ENCODE measurements around the gene DNAH7. TPM values are rescaled to one million over a fixed set of nuclear protein-coding genes. Genes with fewer than 3 reads are reported as not detected.

The DNAH7 gene
- total and polyA plus RNA-seq, 4 experiments from 2014 or later, result not detected

- Histone ChIP-seq H3K27ac (ENCODE audit: low read depth, low read length) (no peak overlapping the region), H3K36me3 (ENCODE audit: insufficient read depth, low read length) (no peaks in the 10 kb centered on the region), H3K4me3 (ENCODE audit: low read length in 2 of 2) (no peak overlapping the region), H3K4me1 (ENCODE audit: insufficient read depth, low read length) (no peaks in the 10 kb centered on the region), H3K27me3 (ENCODE audit: insufficient read depth, low read length) (no peaks in the 10 kb centered on the region), H3K9me3 (ENCODE audit: control insufficient read depth in 1 of 2, low read length in 2 of 2) (no peaks in the 10 kb centered on the region)
- intact Hi-C loops (cut with micrococcal nuclease), result no loop called here
- H3K9me3 Mint-ChIP-seq, result peaks cover 0 to 3% (median 0%) of the 10 kb centered on the region in 8 donors
- no peak for DNase-seq
- H3K4me3 Mint-ChIP-seq, result no peak overlapping the region
- ChIA-PET CTCF (ENCODE audit: partially characterized antibody) (no interaction called here), POLR2A (ENCODE audit: partially characterized antibody) (no interaction called here)
- peaks cover 5 to 16% of the 10 kb centered on the region in 2 donors for H3K27me3 Mint-ChIP-seq
- H3K4me1 Mint-ChIP-seq, result no peaks in the 10 kb centered on the region
- no peak overlapping the region for H3K27ac Mint-ChIP-seq
- no peaks in the 10 kb centered on the region for H3K36me3 Mint-ChIP-seq
Observed at GRCh38 chr2:195907474-195907873, 161.2 kb downstream of the DNAH7 start.

GRCh38 chr2:195903956-195904355 lies 164.7 kb downstream of the DNAH7 start:
- H3K9me3 ChIP-seq (ENCODE audit: control insufficient read depth in 1 of 2, low read length in 2 of 2), result no peaks in the 10 kb centered on the region
- POLR2A ChIA-PET (ENCODE audit: partially characterized antibody), result no interaction called here
- no peaks in the 10 kb centered on the region for H3K27me3 ChIP-seq (ENCODE audit: insufficient read depth, low read length)
- peaks cover 6 to 17% of the 10 kb centered on the region in 2 donors for H3K27me3 Mint-ChIP-seq
- no peaks in the 10 kb centered on the region for H3K4me1 ChIP-seq (ENCODE audit: insufficient read depth, low read length)
- H3K4me1 Mint-ChIP-seq, result no peaks in the 10 kb centered on the region
- DNase-seq, result no peak
- peaks cover 0 to 3% (median 0%) of the 10 kb centered on the region in 8 donors for H3K9me3 Mint-ChIP-seq
- no peak overlapping the region for H3K4me3 ChIP-seq (ENCODE audit: low read length in 2 of 2)
- intact Hi-C loops (cut with micrococcal nuclease), result no loop called here
- no peak overlapping the region for H3K4me3 Mint-ChIP-seq
- H3K36me3 Mint-ChIP-seq, result no peaks in the 10 kb centered on the region
- H3K27ac Mint-ChIP-seq, result no peak overlapping the region
- no peak overlapping the region for H3K27ac ChIP-seq (ENCODE audit: low read depth, low read length)
- CTCF ChIA-PET (ENCODE audit: partially characterized antibody), result interaction anchor here (0.7 kb wide), 1 partner anchor 10 kb away, joined by 3 read pairs; no protein-coding TSS in a partner anchor
- no peaks in the 10 kb centered on the region for H3K36me3 ChIP-seq (ENCODE audit: insufficient read depth, low read length)

- DNase-seq, result no peak
- no peak overlapping the region for H3K27ac Mint-ChIP-seq
- Histone ChIP-seq H3K4me1 (ENCODE audit: insufficient read depth, low read length) (no peaks in the 10 kb centered on the region), H3K9me3 (ENCODE audit: control insufficient read depth in 1 of 2, low read length in 2 of 2) (no peaks in the 10 kb centered on the region), H3K27me3 (ENCODE audit: insufficient read depth, low read length) (no peaks in the 10 kb centered on the region), H3K4me3 (ENCODE audit: low read length in 2 of 2) (no peak overlapping the region), H3K27ac (ENCODE audit: low read depth, low read length) (no peak overlapping the region), H3K36me3 (ENCODE audit: insufficient read depth, low read length) (no peaks in the 10 kb centered on the region)
- no peaks in the 10 kb centered on the region for H3K9me3 Mint-ChIP-seq
- POLR2A ChIA-PET (ENCODE audit: partially characterized antibody), result no interaction called here
- intact Hi-C loops (cut with micrococcal nuclease), result no loop called here
- no peaks in the 10 kb centered on the region for H3K36me3 Mint-ChIP-seq
- no peak overlapping the region for H3K4me3 Mint-ChIP-seq
- no peaks in the 10 kb centered on the region for H3K4me1 Mint-ChIP-seq
- CTCF ChIA-PET (ENCODE audit: partially characterized antibody), result no interaction called here
- peaks cover 4 to 14% of the 10 kb centered on the region in 2 donors for H3K27me3 Mint-ChIP-seq
Observed at GRCh38 chr2:195902857-195903256, 165.8 kb downstream of the DNAH7 start.

GRCh38 chr2:195899226-195899625 lies 169.4 kb downstream of the DNAH7 start:
- H3K4me3 ChIP-seq (ENCODE audit: low read length in 2 of 2), result no peak overlapping the region
- ChIA-PET POLR2A (ENCODE audit: partially characterized antibody) (no interaction called here), CTCF (ENCODE audit: partially characterized antibody) (no interaction called here)
- no peaks in the 10 kb centered on the region for H3K4me1 Mint-ChIP-seq
- no peaks in the 10 kb centered on the region for H3K4me1 ChIP-seq (ENCODE audit: insufficient read depth, low read length)
- H3K4me3 Mint-ChIP-seq, result no peak overlapping the region
- H3K27me3 ChIP-seq (ENCODE audit: insufficient read depth, low read length), result no peaks in the 10 kb centered on the region
- no peak overlapping the region for H3K27ac Mint-ChIP-seq
- peaks cover 0 to 5% (median 0%) of the 10 kb centered on the region in 8 donors for H3K9me3 Mint-ChIP-seq
- H3K36me3 ChIP-seq (ENCODE audit: insufficient read depth, low read length), result no peaks in the 10 kb centered on the region
- H3K27me3 Mint-ChIP-seq, result peaks cover 5 to 11% of the 10 kb centered on the region in 2 donors
- intact Hi-C loops (cut with micrococcal nuclease), result no loop called here
- H3K36me3 Mint-ChIP-seq, result no peaks in the 10 kb centered on the region
- no peak for DNase-seq
- H3K27ac ChIP-seq (ENCODE audit: low read depth, low read length), result no peak overlapping the region
- no peaks in the 10 kb centered on the region for H3K9me3 ChIP-seq (ENCODE audit: control insufficient read depth in 1 of 2, low read length in 2 of 2)

- H3K4me3 Mint-ChIP-seq, result no peak overlapping the region
- no peaks in the 10 kb centered on the region for H3K4me1 Mint-ChIP-seq
- H3K36me3 ChIP-seq (ENCODE audit: insufficient read depth, low read length), result no peaks in the 10 kb centered on the region
- no peak overlapping the region for H3K27ac Mint-ChIP-seq
- H3K27ac ChIP-seq (ENCODE audit: low read depth, low read length), result no peak overlapping the region
- no peaks in the 10 kb centered on the region for H3K9me3 ChIP-seq (ENCODE audit: control insufficient read depth in 1 of 2, low read length in 2 of 2)
- ChIA-PET POLR2A (ENCODE audit: partially characterized antibody) (no interaction called here), CTCF (ENCODE audit: partially characterized antibody) (no interaction called here)
- intact Hi-C loops (cut with micrococcal nuclease), result no loop called here
- H3K4me3 ChIP-seq (ENCODE audit: low read length in 2 of 2), result no peak overlapping the region
- H3K4me1 ChIP-seq (ENCODE audit: insufficient read depth, low read length), result no peaks in the 10 kb centered on the region
- H3K27me3 ChIP-seq (ENCODE audit: insufficient read depth, low read length), result no peaks in the 10 kb centered on the region
- peaks cover 6 to 8% of the 10 kb centered on the region in 2 donors for H3K27me3 Mint-ChIP-seq
- no peak for DNase-seq
- no peaks in the 10 kb centered on the region for H3K36me3 Mint-ChIP-seq
- peaks cover 0 to 5% (median 0%) of the 10 kb centered on the region in 8 donors for H3K9me3 Mint-ChIP-seq
Observed at GRCh38 chr2:195898505-195899191, 170.0 kb downstream of the DNAH7 start.

- ChIA-PET CTCF (ENCODE audit: partially characterized antibody) (no interaction called here), POLR2A (ENCODE audit: partially characterized antibody) (no interaction called here)
- H3K36me3 Mint-ChIP-seq, result no peaks in the 10 kb centered on the region
- H3K36me3 ChIP-seq (ENCODE audit: insufficient read depth, low read length), result no peaks in the 10 kb centered on the region
- no peaks in the 10 kb centered on the region for H3K4me1 Mint-ChIP-seq
- no peak overlapping the region for H3K4me3 Mint-ChIP-seq
- H3K27me3 ChIP-seq (ENCODE audit: insufficient read depth, low read length), result no peaks in the 10 kb centered on the region
- intact Hi-C loops (cut with micrococcal nuclease), result no loop called here
- H3K27ac ChIP-seq (ENCODE audit: low read depth, low read length), result no peak overlapping the region
- H3K9me3 ChIP-seq (ENCODE audit: control insufficient read depth in 1 of 2, low read length in 2 of 2), result no peaks in the 10 kb centered on the region
- DNase-seq, result no peak
- no peaks in the 10 kb centered on the region for H3K4me1 ChIP-seq (ENCODE audit: insufficient read depth, low read length)
- H3K4me3 ChIP-seq (ENCODE audit: low read length in 2 of 2), result no peak overlapping the region
- H3K27me3 Mint-ChIP-seq, result peaks cover 0 to 3% of the 10 kb centered on the region in 2 donors
- H3K9me3 Mint-ChIP-seq, result peaks cover 0 to 5% (median 0%) of the 10 kb centered on the region in 8 donors
- H3K27ac Mint-ChIP-seq, result no peak overlapping the region
Observed at GRCh38 chr2:195891081-195891480, 177.6 kb downstream of the DNAH7 start.

- H3K27ac Mint-ChIP-seq, result no peak overlapping the region
- Histone ChIP-seq H3K4me3 (ENCODE audit: low read length in 2 of 2) (no peak overlapping the region), H3K4me1 (ENCODE audit: insufficient read depth, low read length) (no peaks in the 10 kb centered on the region), H3K36me3 (ENCODE audit: insufficient read depth, low read length) (no peaks in the 10 kb centered on the region), H3K27ac (ENCODE audit: low read depth, low read length) (no peak overlapping the region), H3K27me3 (ENCODE audit: insufficient read depth, low read length) (no peaks in the 10 kb centered on the region), H3K9me3 (ENCODE audit: control insufficient read depth in 1 of 2, low read length in 2 of 2) (no peaks in the 10 kb centered on the region)
- DNase-seq, result no peak
- H3K4me1 Mint-ChIP-seq, result no peaks in the 10 kb centered on the region
- CTCF ChIA-PET (ENCODE audit: partially characterized antibody), result no interaction called here
- H3K27me3 Mint-ChIP-seq, result peaks cover 0 to 4% of the 10 kb centered on the region in 2 donors
- no peaks in the 10 kb centered on the region for H3K9me3 Mint-ChIP-seq
- no peak overlapping the region for H3K4me3 Mint-ChIP-seq
- H3K36me3 Mint-ChIP-seq, result no peaks in the 10 kb centered on the region
- intact Hi-C loops (cut with micrococcal nuclease), result no loop called here
- POLR2A ChIA-PET (ENCODE audit: partially characterized antibody), result no interaction called here
Observed at GRCh38 chr2:195879153-195879552, 189.5 kb downstream of the DNAH7 start.
